HG03095 (cell line): ENCODE data around the gene TP53I3.
"Not testable (repeated sequence)": the region's sequence is repeated elsewhere in the genome, so short reads cannot be mapped to it uniquely, and the experiment has no call there.

Experiments used
- ATAC-seq: cut with Tn5 transposase; IDR thresholded peaks from one replicate; pipeline ENCODE4 v1.9.1; 2021; ENCODE audit warnings: moderate library complexity; ENCODE audit not compliant: unreplicated experiment

Gene TP53I3

GRCh38 chr2:24054366-24055010, 30.1 kb downstream of the TP53I3 start:
- ATAC-seq, result no peak

GRCh38 chr2:24052951-24053350, 31.7 kb downstream of the TP53I3 start:
- no peak for ATAC-seq

- ATAC-seq, result no peak
Measured at GRCh38 chr2:24051833-24052232, 32.8 kb downstream of the TP53I3 start.

- no peak for ATAC-seq
Measured at GRCh38 chr2:24050041-24050979, 34.3 kb downstream of the TP53I3 start.

- ATAC-seq, result no peak
Measured at GRCh38 chr2:24049485-24050021, 35.1 kb downstream of the TP53I3 start, which contains the start of gene FKBP1B. Gene FKBP1B, plus strand, starts transcription at chr2:24049741. Its CDS starts 109 bp downstream, at chr2:24049850.

- no peak for ATAC-seq
Measured at GRCh38 chr2:24048769-24049484, 35.7 kb downstream of the TP53I3 start.

- ATAC-seq, result no peak
Measured at GRCh38 chr2:24047703-24048033, 37.0 kb downstream of the TP53I3 start.

GRCh38 chr2:24046930-24047702, 37.5 kb downstream of the TP53I3 start, which contains the start of gene WDCP:
Gene WDCP, minus strand, starts transcription at chr2:24047391. Its CDS starts 7,897 bp downstream, at chr2:24039494.
- peak; percentile 99 for ATAC-seq

- ATAC-seq, result no peak
Measured at GRCh38 chr2:24046599-24046929, 38.1 kb downstream of the TP53I3 start.

GRCh38 chr2:24045511-24046508, 38.8 kb downstream of the TP53I3 start:
- no peak for ATAC-seq

GRCh38 chr2:24043133-24043532, 41.5 kb downstream of the TP53I3 start:
- not testable (repeated sequence) for ATAC-seq

- ATAC-seq, result no peak
Measured at GRCh38 chr2:24040511-24040910, 44.1 kb downstream of the TP53I3 start.

- no peak for ATAC-seq
Measured at GRCh38 chr2:24038786-24039499, 45.7 kb downstream of the TP53I3 start.
